ENCODE measurements around the gene ELL. TPM values are rescaled to one million over a fixed set of nuclear protein-coding genes. Genes with fewer than 3 reads are reported as not detected.
A peak's percentile ranks its signal among the peaks of the same experiment; 100 is the strongest.

Gene ELL
- total RNA-seq, 3 donors from 2014 or later (not counting 1 experiment from before 2014, with no cell fraction given), result 61.1 to 64.3 (median 63.8) TPM

DNA sequence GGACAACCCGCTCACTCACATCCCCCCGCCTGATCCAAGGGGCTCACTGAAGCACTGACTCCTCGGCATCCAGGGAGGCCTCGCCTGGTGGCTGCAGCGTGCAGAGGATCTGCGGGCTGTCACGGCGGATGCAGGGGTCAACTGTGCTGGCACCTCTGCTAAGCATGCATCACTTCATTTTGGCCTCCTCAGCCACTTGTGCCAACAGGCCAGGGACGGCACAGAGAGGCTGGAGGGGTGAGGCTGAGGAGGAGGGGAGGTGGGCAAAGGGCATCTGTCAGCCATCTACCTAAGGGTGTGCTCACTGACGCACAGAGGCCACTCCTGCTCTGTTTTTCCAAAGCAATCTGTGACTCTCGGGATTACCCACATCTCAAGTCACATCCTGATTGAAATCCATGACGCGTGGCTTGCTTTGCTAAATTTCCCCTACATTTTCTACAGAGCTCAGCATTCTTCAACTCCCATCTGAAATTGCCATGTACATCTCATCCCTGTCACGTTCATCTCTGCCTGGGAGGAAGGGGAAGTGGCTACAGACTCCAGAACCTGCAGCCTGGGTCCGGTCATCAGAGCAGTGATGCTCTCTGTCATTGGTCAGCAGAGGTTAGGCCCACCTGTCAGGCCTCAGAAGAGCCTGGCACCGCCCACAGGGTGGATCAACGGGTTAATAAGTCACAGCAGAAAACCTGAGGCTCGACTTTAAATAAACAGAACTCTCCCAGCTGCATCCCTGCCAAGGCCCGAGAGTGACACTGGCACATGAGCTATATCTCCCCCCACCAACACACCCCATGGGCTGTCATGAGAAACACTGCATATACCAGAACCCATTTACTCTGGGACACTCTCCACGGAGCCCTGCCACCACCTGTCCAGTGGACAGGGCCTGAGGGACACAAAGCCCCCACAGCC is 17.6 kb downstream of the ELL start:
- WGBS (ENCODE audit: insufficient coverage), result 83% methylated on average over 20 of the region's 20 CpGs
- no peaks in the 10 kb centered on the region for H3K9me3 ChIP-seq (ENCODE audit: control insufficient read depth, insufficient read depth, low read length)
- Mint-ChIP-seq H3K36me3 (no peaks in the 10 kb centered on the region), H3K4me1 (peaks cover 79 to 90% of the 10 kb centered on the region in 2 donors), H3K27ac (peak overlapping the region in 1 of 2 donors; percentile 93), H3K9me3 (no peaks in the 10 kb centered on the region), H3K4me3 (peak overlapping the region; percentile 17), H3K27me3 (ENCODE audit: low read depth in 2 of 2) (no peaks in the 10 kb centered on the region)
- no peak for DNase-seq
- no peak overlapping the region for H3K4me3 ChIP-seq (ENCODE audit: low read length)
- no peak for ATAC-seq
- no peaks in the 10 kb centered on the region for H3K36me3 ChIP-seq (ENCODE audit: control insufficient read depth, insufficient read depth, low read length)
- TF ChIP-seq, protein P1, sequence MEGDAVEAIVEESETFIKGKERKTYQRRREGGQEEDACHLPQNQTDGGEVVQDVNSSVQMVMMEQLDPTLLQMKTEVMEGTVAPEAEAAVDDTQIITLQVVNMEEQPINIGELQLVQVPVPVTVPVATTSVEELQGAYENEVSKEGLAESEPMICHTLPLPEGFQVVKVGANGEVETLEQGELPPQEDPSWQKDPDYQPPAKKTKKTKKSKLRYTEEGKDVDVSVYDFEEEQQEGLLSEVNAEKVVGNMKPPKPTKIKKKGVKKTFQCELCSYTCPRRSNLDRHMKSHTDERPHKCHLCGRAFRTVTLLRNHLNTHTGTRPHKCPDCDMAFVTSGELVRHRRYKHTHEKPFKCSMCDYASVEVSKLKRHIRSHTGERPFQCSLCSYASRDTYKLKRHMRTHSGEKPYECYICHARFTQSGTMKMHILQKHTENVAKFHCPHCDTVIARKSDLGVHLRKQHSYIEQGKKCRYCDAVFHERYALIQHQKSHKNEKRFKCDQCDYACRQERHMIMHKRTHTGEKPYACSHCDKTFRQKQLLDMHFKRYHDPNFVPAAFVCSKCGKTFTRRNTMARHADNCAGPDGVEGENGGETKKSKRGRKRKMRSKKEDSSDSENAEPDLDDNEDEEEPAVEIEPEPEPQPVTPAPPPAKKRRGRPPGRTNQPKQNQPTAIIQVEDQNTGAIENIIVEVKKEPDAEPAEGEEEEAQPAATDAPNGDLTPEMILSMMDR (IDR thresholded peaks at IDR 0.05), result no peak
- H3K4me1 ChIP-seq (ENCODE audit: control insufficient read depth, insufficient read depth, low read length), result peaks cover 98% of the 10 kb centered on the region
- H3K27ac ChIP-seq (ENCODE audit: low read length), result peak overlapping the region; percentile 0
- H3K27me3 ChIP-seq (ENCODE audit: control insufficient read depth, insufficient read depth, low read length), result no peaks in the 10 kb centered on the region
- intact Hi-C loops (cut with micrococcal nuclease), result no loop called here

- DNase-seq (no peak), ATAC-seq (peak in 1 of 3 donors; percentile 31)
- peak overlapping the region; percentile 47 for H3K4me3 Mint-ChIP-seq
- intact Hi-C loops (cut with micrococcal nuclease), result no loop called here
- Histone ChIP-seq H3K4me1 (ENCODE audit: control insufficient read depth, insufficient read depth, low read length) (peaks cover 98% of the 10 kb centered on the region), H3K4me3 (ENCODE audit: low read length) (no peak overlapping the region), H3K27ac (ENCODE audit: low read length) (peak overlapping the region; percentile 65), H3K36me3 (ENCODE audit: control insufficient read depth, insufficient read depth, low read length) (no peaks in the 10 kb centered on the region), H3K27me3 (ENCODE audit: control insufficient read depth, insufficient read depth, low read length) (no peaks in the 10 kb centered on the region), H3K9me3 (ENCODE audit: control insufficient read depth, insufficient read depth, low read length) (no peaks in the 10 kb centered on the region)
- H3K36me3 Mint-ChIP-seq, result no peaks in the 10 kb centered on the region
- H3K9me3 Mint-ChIP-seq, result no peaks in the 10 kb centered on the region
- H3K4me1 Mint-ChIP-seq, result peaks cover 84 to 95% of the 10 kb centered on the region in 2 donors
- peak overlapping the region; percentile 73 to 93 for H3K27ac Mint-ChIP-seq
- H3K27me3 Mint-ChIP-seq (ENCODE audit: low read depth in 2 of 2), result no peaks in the 10 kb centered on the region
- WGBS (ENCODE audit: insufficient coverage), result 62% methylated on average over 15 of the region's 15 CpGs
- TF ChIP-seq, protein P1 (IDR thresholded peaks at IDR 0.05), result no peak
These were observed 18.4 kb downstream of the ELL start for GRCh38 chr19:18503337-18503970.

DNA sequence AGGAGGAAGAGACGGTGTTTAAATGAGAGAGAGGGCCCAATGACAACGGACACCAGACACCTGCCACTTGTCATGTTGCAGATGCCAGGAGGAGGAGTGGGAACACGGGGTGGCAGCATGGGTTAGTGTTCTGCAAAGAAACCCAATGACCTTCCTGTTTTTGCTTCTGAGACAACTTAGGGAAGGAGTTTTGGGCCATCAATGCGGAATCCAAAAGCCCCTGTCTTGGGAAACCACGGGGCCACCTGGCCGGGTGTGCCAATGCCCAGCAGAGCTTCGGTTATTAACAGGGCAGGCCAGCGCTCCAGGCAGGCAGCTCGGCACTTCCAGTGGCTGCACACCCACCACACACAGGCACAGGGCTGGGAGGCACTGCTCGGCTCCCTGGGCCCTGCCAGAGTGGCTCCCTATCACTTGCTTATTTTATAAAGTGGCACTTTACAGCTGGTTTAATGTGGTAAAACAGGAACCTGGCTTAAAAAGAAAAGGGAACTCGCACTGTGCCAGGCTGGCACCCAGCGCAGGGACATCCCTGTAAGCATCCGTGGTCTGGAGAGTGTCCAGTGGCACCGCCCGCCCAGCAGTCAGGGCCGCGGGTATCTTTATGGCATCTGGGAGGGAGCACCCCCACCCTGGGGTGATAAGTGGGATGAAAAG is 19.1 kb downstream of the ELL start:
- DNase-seq (no peak), ATAC-seq (peak in 1 of 3 donors; percentile 48)
- H3K4me3 Mint-ChIP-seq, result peak overlapping the region; percentile 47
- Histone ChIP-seq H3K36me3 (ENCODE audit: control insufficient read depth, insufficient read depth, low read length) (no peaks in the 10 kb centered on the region), H3K9me3 (ENCODE audit: control insufficient read depth, insufficient read depth, low read length) (no peaks in the 10 kb centered on the region), H3K27ac (ENCODE audit: low read length) (peak overlapping the region; percentile 65), H3K27me3 (ENCODE audit: control insufficient read depth, insufficient read depth, low read length) (no peaks in the 10 kb centered on the region), H3K4me3 (ENCODE audit: low read length) (no peak overlapping the region), H3K4me1 (ENCODE audit: control insufficient read depth, insufficient read depth, low read length) (peaks cover 99% of the 10 kb centered on the region)
- H3K9me3 Mint-ChIP-seq, result no peaks in the 10 kb centered on the region
- TF ChIP-seq, protein P1 (IDR thresholded peaks at IDR 0.05), result no peak
- H3K27ac Mint-ChIP-seq, result peak overlapping the region; percentile 73 to 93
- H3K27me3 Mint-ChIP-seq (ENCODE audit: low read depth in 2 of 2), result no peaks in the 10 kb centered on the region
- intact Hi-C loops (cut with micrococcal nuclease), result no loop called here
- WGBS (ENCODE audit: insufficient coverage), result 38% methylated on average over 17 of the region's 17 CpGs
- peaks cover 81 to 88% of the 10 kb centered on the region in 2 donors for H3K4me1 Mint-ChIP-seq
- no peaks in the 10 kb centered on the region for H3K36me3 Mint-ChIP-seq

Data from natural killer cell (primary cell).